Thyroid gland (tissue), 4 donors: ENCODE data around the gene ETV6.

Experiments
- POLR2A ChIP-seq, 2 donors: fragments of 450-650 bp; IDR thresholded peaks; one replicate each; pipeline ENCODE4 v1.6.1; 2017; ENCODE audit warnings: antibody characterized with exemption in 2 of 2, mild to moderate bottlenecking in 2 of 2, moderate library complexity in 1 of 2
- TF ChIP-seq, protein P1 (sequence below), 6 experiments: fragments of 200-600 bp in 3 of 6; fragments of 450-650 bp in 3 of 6; sonication (generic) in 3 of 6; IDR thresholded peaks; one replicate each; pipeline ENCODE4 v1.5.1; 2016 to 2019; ENCODE audit warnings: antibody characterized with exemption in 6 of 6, mild to moderate bottlenecking in 2 of 6, inconsistent platforms in 1 of 6, moderate library complexity in 1 of 6

DNA sequence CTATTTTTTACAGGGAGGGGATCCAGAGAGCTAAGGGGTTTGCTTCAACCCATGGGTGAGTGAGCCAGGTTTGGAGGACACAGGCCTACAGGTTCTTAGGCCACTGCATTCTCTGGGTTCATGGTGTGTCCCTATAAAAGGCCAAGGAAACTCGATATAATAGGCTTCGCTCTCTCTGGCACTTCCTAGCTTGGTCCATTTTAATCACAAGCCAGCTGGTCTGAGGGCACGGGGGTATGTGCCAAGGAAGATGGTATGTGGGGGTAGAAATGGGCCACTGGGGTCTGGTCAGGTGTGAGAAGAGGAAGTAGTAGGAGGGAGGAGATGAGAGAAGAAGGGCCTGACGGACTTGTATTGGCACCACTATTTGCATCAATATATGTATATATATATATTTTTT lies 4.9 kb downstream of the ETV6 start:
- TF ChIP-seq, protein P1, sequence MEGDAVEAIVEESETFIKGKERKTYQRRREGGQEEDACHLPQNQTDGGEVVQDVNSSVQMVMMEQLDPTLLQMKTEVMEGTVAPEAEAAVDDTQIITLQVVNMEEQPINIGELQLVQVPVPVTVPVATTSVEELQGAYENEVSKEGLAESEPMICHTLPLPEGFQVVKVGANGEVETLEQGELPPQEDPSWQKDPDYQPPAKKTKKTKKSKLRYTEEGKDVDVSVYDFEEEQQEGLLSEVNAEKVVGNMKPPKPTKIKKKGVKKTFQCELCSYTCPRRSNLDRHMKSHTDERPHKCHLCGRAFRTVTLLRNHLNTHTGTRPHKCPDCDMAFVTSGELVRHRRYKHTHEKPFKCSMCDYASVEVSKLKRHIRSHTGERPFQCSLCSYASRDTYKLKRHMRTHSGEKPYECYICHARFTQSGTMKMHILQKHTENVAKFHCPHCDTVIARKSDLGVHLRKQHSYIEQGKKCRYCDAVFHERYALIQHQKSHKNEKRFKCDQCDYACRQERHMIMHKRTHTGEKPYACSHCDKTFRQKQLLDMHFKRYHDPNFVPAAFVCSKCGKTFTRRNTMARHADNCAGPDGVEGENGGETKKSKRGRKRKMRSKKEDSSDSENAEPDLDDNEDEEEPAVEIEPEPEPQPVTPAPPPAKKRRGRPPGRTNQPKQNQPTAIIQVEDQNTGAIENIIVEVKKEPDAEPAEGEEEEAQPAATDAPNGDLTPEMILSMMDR (IDR thresholded peaks at IDR 0.05) = no peak
- TF ChIP-seq POLR2A (IDR thresholded peaks at IDR 0.05) = no peak
